ENCODE measurements around the gene SETDB2.
A peak's percentile ranks its signal among the peaks of the same experiment; 100 is the strongest.
"Not testable (repeated sequence)": the region's sequence is repeated elsewhere in the genome, so short reads cannot be mapped to it uniquely, and the experiment has no call there.

SETDB2 gene

DNA sequence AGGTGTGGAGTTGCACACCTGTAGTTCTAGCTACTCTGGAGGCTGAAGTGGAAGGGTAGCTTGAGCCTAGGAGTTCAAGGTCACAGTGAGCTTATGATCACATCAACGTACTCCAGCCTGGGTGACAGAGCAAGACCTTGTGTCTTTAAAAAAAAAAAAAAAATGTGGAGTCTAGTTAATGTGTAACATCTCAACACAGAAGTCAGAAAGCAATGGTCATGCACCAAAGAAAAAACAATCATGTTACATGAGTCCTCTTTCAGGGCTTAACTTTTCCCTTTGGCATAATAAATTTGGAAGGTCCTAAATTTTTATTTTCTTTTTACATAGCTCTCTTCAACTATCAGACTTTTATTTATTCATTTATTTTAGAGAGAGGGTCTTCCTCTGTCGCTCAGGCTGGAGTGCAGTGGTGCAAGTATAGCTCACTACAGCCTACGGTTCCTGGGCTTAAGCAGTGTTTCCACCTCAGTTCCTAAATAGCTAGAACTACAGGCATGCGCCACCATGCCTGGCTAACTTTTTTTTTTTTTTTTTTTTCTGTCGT, 22.3 kb downstream of the SETDB2 start:
- DNase-seq (ENCODE audit: low read depth, low spot score), result no peak

DNA sequence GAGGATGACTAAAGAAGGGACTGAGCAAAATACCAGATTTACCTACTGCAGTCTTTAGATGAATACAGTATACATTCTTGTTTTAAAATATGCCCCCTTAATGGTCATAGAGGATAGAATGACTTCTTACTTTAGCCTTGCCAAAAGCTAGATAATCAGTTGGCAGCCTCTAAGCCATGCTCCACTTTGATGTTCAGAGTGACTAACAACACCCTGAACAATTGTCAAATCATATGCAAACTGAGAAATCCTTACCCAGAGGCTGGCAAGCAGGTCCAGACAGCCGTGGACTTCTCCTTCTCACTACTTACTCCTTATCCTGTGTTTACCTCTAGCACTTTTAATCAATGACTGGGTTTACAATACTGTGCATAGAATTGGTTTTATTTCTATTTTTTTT, 28.1 kb downstream of the SETDB2 start:
- no peak for DNase-seq (ENCODE audit: low read depth, low spot score)

DNA sequence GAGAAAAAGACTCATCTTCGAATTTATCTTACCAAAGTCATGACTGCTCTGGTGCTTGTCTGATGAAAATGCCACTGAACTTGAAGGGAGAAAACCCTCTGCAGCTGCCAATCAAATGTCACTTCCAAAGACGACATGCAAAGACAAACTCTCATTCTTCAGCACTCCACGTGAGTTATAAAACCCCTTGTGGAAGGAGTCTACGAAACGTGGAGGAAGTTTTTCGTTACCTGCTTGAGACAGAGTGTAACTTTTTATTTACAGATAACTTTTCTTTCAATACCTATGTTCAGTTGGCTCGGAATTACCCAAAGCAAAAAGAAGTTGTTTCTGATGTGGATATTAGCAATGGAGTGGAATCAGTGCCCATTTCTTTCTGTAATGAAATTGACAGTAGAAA, 32.5 kb downstream of the SETDB2 start:
- DNase-seq (ENCODE audit: low read depth, low spot score), result no peak

DNA sequence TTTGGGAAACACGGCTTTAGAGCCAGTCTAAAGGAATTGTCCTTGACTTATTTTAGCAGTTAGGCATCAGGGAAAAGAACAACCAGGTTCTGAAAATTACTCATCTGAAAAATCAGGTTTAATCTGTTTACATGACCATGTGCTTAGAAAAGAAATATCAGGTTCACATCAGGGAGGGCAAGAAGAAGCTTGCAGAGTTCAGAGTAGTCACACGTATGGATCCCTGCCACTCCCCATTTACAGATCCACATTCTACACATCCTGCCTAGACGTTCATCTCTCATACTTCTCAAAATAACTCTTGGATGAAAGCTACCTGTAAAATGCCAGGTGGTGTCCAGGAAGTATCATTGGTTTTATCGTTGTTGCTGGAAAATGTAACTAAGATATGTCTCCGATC, 37.7 kb downstream of the SETDB2 start:
- no peak for DNase-seq (ENCODE audit: low read depth, low spot score)

DNA sequence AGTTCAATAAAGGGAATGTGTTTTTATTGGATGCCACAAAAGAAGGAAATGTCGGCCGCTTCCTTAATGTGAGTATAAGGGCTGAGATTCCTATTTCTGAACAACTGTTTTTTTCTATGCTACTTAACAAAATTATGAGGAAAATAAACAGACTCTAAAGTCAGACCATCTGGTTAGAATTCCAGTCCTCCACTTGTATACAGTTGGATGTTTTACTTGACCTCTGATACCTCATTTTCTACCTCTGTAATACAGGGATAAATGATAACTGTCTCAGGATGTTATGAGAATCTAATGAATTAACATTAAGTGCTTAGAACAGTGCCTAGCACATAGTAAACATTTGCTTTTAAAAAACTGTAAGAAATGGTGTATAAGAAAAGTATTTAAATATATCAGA, 44.5 kb downstream of the SETDB2 start:
- DNase-seq (ENCODE audit: low read depth, low spot score), result no peak

DNA sequence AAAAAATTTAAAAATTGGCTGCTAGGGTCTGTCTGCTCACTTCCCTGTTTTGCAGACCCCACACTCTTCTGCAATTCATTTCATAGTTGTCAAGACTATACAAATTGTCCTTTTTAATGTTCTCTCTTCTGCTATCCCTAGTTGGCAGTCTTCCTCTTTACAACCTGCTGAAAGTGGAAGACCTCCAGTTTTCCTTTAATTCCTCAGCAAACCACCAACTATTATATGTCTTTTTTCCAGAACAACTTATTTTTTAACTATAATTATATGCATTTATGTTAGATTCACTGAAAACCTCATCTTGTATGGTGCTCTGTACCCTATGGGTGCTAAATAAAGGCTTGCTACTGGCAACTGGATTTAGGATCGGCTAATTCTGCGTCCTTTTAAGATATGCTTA, 50.6 kb downstream of the SETDB2 start:
- no peak for DNase-seq (ENCODE audit: low read depth, low spot score)

DNA sequence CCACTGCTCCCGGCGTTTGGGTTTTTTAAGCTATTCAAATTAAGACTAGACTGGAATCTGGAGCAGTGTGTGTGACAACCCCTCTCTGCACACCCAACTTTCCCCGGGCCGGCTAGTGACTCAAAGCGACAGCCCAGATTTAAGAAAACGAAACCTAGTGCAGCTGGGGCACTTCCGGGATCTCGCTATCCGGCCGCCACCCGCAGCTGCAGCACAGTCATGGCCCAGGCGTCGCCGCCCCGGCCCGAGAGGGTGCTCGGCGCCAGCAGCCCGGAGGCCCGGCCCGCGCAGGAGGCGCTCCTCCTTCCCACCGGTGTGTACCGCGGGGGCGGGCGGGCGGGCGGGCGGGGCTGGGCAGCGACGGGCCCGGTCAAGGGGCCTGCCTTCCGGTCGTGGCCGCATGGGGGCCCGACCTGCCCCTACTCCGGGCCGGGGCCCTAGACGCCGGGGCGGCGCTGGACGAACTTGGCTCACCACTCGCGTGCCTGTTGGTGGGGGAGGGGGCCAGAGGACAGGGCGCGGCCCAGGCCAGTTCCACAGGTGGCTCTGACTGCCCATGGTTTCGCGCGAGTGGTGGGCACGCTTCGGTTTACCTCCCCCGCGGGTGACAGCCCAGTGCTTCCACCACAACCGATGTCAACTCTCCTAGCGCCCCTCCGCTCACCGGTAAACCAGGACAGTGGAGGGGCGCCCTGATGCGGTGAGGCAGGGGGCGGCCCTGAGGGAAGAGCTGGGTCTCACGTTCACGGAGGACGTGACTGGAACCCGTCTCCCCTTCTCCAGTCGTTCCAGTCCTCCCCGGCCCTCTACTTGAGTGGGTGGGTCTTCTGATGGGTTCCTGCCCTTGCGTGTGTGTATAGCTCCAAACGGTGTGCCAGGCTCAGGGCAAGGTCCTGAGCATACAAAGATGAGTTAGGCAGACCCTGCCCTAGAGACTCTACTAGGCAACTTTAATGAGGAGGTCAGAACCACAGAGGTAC, 52.0 kb downstream of the SETDB2 start, which contains the start of gene PHF11:
Gene PHF11, plus strand, starts transcription at position 171 of the 980 bp plus-strand sequence. Its CDS starts 49 bp downstream, at position 220.
- DNase-seq (ENCODE audit: low read depth, low spot score), result peak; percentile 75

DNA sequence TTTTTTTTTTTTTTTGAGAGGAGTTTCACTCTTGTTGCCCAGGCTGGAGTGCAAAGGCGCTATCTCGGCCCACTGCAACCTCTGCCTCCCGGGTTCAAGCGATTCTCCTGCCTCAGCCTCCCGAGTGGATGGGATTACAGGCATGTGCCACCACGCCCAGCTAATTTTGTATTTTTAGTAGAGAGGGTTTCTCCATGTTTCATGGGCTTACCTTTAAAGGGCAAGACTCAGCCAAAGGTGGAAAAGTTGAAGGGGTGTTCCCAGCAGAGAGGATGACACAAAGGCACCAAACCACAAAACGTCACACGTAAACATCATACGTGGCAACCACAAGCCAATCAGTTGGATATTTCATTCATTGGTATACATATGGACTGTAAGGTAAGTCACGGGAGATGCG, 52.8 kb downstream of the SETDB2 start:
- DNase-seq (ENCODE audit: low read depth, low spot score), result not testable (repeated sequence)

DNA sequence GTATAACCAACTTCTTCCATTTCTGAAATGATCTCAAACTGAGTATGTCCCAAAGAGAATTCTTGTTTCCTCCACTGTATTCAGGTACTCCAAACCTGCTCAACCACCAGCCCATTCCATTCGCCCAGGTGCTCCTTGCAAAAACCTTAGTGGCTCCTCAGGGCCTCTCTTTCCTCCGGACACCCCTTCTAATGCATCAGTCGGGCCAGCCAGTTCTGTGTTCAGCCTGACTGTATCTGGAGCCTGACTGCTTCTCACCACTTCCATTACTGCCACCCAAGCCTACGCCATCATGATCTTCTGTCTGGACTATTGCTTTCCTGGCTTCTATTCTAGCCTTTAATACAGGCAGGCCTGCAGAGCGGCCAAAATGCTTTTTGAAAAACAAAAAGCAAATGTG, 53.2 kb downstream of the SETDB2 start:
- DNase-seq (ENCODE audit: low read depth, low spot score), result no peak

DNA sequence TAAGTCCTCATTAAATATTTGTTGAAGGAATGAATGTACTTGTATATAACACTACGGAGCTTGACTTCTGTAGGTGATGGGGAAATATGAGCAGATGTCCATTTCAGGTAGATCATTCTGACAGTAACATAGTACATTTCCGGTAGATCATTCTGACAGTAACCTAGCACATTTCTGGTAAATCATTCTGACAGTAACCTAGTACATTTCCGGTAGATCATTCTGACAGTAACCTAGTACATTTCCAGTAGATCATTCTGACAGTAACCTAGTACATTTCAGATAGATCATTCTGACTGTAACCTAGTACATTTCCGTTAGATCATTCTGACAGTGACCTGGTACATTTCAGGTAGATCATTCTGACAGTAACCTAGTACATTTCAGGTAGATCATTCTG, 54.1 kb downstream of the SETDB2 start:
- no peak for DNase-seq (ENCODE audit: low read depth, low spot score)

DNA sequence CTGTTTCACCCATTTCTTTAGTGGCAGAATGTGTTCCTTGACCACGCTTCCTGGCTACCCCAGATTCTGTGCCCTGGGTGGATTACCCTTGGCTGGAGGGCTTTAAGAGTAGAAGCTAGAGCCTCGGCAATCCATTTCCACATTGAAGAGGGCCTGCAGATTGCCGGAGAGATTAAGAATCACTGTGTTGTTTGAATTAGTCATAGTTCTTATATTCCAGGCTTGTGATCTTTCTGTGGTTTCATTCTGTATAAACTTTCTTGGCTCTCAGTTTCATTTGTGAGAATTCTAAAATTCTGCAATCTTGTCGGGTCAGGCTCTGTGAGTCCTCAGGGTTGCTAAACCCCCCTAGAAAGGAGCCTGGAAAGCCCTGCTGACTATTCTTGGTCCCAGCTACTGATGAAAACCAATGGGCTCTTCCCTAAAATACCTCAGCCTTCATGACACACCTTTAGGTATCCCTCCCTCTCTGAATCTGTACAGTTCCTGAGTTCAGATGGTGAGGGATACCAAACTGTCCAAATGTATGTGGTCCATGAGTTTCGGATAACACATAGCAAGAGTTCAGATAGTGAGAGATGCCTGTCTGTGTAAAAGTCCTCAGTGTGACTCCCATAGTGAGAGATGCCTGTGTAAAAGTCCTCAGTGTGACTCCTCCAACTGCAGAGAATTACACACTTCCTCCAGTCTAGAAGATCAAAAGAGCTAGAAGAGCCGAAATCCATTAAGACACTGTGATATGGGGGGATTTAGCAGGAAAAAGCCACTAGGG, 56.0 kb downstream of the SETDB2 start:
- no peak for DNase-seq (ENCODE audit: low read depth, low spot score)

DNA sequence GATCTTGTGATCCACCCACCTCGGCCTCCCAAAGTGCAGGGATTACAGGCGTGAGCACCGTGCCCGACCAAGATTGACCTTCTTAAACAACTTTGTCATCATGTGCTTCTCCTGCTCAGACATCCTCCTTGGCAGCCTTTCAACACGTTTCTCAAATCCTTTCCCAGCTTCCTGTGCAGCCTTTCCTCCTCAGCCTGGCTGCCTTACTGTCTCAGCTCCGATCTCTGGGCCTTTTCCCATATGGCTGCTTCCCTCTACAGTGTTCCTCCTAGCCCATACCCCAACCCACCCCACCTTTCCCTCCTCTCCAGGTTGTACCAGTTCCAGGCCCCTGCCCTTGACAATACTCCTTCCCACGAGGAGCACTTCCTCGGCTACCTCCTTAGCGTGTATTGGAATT, 58.9 kb downstream of the SETDB2 start:
- DNase-seq (ENCODE audit: low read depth, low spot score), result no peak

DNA sequence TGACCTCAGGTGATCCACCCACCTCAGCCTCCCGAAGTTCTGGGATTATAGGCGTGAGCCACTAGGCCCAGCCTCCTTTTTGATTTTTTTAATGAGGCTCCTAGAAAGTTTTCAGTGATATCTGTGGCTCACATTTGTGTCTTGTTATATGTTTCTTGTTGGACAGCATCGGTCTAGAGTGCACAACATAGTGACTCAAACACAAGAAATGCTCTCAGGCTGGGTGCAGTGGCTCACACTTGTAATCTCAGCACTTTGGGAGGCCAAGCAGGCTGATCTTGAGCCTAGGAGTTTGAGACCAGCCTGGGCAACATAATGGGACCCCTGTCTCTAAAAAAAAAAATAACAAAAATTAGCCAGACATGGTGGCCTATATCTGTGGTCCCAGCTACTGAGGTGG, 59.9 kb downstream of the SETDB2 start:
- DNase-seq (ENCODE audit: low read depth, low spot score), result no peak

DNA sequence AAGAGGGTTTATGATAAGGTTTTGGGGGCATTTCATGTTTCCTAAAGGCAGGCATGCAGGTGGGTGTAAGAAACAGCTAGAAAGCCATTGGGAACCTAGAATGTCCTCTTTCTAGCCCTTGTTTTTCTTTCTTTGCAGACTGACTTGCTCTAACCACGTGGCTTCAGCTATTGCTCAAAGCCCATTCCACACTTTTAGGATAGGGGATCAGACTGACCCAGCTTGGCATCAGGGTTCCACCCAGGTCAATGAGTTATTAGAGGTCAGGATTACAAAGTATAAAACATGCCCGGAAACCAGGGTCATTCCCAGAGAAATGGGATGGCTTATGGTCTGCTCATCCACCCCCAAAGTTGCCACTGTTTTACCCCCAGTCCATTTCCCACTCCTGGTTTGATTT, 68.5 kb downstream of the SETDB2 start:
- DNase-seq (ENCODE audit: low read depth, low spot score), result no peak

DNA sequence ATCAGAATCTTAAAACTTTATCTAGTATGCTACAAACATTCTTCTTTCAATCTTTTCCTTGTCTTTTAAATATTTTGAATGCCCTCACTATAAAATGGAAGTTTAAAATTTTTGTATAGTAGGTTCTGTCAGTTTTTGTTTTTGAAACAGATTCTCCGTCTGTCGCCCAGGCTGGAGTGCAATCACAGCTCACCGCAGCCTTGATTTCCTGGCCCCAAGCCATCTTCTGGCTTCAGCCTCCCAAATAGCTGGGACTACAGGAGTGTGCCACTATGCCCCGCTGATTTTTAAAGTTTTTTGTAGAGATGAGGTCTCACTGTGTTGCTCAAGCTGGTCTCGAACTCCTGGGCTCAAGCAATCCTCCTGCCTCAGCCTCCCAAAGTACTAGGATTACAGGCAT, 72.4 kb downstream of the SETDB2 start:
- no peak for DNase-seq (ENCODE audit: low read depth, low spot score)

DNA sequence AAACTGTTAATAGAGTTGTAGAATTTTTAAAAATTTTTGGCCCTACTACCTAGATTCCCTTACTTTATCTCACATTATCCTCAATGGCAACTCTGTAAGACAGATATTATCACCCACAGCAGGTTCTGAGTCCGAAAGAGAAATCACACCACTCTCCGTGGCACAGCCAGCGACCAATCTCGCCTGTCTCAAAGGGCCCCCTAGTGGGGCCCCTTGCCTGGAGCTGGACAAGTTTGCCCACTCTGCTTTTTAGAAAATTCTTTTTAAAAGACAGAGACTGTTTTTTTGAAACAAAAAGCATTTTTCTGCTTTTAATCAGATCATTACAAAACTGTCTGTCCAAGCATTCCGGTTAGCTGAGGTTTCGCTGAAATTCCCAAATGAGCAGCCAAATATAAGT, 73.4 kb downstream of the SETDB2 start:
- no peak for DNase-seq (ENCODE audit: low read depth, low spot score)

DNA sequence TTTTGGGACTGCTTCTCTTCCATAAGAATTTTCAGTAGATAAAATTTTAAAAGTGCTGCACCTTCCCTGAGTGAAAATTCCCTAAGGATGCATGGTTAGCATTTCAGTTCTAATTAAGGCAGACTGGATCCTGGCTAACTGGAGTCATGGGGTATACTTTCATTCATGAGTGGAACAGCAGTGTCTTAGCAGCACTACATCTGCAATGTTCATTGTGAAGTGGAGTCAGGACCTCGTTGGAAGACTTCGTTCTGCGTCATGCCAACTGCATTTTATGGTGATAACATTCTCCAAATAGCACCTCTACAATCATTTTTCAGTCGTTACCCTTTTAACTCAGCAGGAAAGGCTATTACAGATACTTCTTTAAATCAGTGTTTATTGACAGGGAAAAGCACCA, 77.2 kb downstream of the SETDB2 start:
- no peak for DNase-seq (ENCODE audit: low read depth, low spot score)

DNA sequence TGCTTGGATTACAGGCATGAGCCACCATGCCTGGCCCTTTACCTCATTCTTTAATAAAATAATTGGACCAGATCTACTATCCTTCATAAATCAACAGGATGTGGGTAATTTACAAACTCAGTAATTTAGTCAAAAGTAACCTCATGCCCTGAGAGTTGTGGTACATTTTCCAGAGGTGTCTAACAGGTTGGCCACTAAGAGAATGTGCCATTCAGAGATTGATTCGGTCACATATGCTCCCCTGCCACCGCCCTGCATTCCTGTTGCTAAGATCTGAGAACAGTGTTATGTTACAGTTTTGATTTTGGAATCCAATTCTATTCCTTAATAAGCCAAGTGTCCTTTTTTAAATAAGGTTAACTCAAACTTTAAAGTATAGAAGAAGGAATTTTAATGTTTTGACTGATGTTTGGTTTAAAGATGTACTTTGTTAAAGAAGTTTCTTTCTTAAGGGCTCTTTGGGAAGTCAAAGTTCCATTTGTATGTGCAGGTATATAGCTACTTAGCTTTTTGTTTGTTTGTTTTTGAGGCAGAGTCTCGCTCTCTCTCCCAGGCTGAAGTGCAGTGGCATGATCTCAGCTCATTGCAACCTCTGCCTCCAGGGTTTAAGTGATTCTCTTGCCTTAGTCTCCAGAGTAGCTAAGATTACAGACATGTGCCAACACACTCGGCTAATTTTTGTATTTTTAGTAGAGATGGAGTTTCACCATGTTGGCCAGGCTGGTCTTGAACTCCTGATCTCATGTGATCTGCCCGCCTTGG, 80.8 kb downstream of the SETDB2 start:
- no peak for DNase-seq (ENCODE audit: low read depth, low spot score)

DNA sequence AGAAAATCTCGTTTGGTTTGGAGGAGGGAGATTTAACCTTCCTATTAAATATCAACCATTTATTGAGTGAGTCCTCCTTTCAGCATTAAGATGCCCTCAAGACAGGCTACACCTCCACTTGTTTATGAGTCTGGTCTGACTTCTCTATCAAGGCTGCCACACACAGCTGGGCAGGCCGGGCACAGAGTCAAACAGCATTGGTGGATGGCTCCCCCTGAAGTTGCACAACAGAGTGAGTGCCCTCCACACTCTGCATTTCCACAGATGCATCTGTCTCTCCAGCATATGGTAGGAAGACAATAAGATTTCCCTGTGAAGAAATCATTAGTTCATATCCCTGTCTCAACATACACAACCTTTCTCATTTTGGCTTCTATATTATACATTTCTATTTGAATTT, 83.0 kb downstream of the SETDB2 start:
- no peak for DNase-seq (ENCODE audit: low read depth, low spot score)

DNA sequence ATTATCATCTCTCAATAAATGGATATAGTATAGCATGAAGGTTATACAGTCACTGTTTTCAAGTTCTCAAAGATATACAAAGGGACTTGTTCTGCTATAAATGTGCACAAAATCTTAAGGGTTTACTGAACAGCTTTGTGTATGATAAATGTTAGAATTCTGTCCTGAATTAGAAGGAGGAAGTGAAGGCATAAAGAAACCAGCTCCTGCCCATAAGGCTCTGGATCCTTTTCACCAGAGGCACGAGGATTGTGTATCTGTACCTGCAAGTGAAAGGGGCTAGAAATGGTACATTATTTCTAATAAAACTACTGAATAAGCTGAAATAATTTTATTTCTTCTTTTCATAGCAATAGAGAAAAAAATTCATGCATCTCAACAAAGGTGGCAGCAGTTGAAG, 84.1 kb downstream of the SETDB2 start:
- DNase-seq (ENCODE audit: low read depth, low spot score), result no peak

DNA sequence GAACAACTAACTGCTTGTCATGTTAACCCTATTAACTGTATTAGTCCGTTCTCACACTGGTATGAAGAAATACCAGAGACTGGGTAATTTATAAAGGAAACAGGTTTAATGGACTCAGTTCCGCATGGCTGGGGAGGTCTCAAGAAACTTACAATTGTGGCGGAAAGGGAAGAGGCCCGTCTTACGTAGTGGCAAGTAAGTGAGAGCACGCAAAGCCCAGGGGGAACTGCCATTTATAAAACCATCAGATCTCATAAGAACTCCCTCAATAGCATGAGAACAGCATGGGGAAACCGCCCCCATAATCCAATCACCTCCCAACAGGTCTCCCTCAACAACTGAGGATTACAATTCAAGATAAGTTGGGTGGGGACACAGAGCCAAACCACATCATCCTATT, 86.4 kb downstream of the SETDB2 start:
- no peak for DNase-seq (ENCODE audit: low read depth, low spot score)

DNA sequence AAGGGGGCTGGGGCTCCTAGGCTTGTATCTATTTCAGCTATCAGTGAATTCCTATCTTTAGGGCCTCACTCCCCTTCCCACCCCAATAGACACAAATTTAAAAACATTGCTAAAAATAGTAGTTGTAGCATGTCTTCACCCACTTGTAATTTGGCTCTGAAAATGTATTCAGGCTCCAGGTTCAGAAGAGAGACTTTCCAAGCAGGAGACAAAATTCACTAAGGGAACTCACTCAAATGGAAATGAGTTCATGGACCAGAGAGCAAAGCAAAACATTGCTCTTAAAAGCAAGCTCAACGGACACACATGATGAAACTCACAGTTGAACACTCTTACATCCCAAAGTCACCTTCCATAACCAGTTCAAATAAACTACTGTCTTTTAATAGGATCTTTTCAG, 88.5 kb downstream of the SETDB2 start:
- no peak for DNase-seq (ENCODE audit: low read depth, low spot score)

Data from activated naive CD8-positive, alpha-beta T cell treated with anti-CD3 and anti-CD28 coated beads, Interleukin-2, amount 50 U/mL, for 16 hours (primary cell).